Uterus (tissue), 2 donors: ENCODE results near the gene BTBD6.

Experiments
- POLR2A ChIP-seq, 2 donors: fragments of 450-650 bp; IDR thresholded peaks; one replicate each; pipeline ENCODE4 v1.6.1; 2016; ENCODE audit warnings: antibody characterized with exemption in 2 of 2, mild to moderate bottlenecking in 1 of 2, moderate library complexity in 1 of 2
- TF ChIP-seq, protein P1 (sequence below), 4 experiments: fragments of 200-600 bp in 2 of 4; fragments of 450-650 bp in 2 of 4; sonication (generic) in 2 of 4; IDR thresholded peaks; one replicate each; pipeline ENCODE4 v1.5.1; 2016 to 2019; ENCODE audit warnings: antibody characterized with exemption in 4 of 4, mild to moderate bottlenecking in 2 of 4, moderate library complexity in 1 of 4

DNA sequence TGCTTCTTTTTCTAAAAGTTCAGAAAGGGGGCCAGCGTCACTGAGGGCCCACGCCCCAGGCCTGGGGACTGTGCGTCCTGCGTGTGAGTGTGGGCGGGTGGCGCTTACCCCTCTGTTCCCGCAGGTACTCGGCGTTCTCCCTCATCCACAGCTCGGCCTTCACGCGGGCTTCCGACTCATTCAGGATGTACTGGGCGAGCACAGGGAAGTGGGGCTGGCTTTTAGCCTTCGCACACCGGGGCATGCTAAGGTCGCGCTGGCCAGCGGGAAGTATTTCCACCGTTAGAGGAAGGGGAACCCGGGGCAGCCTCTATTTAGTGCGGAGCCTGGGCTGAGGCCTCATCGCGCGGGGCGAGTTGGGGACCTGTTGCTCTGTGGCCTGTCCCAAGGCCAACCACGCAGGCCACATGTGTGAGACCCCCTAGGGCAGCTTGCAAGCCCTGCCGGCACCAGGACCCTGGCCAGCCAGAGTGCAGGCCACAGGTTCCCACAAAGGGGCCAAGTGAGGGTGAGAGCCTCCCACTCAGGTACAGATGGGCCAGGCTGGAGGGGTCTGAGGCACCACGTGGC lies 29.2 kb upstream of the BTBD6 start:
- TF ChIP-seq, protein P1, sequence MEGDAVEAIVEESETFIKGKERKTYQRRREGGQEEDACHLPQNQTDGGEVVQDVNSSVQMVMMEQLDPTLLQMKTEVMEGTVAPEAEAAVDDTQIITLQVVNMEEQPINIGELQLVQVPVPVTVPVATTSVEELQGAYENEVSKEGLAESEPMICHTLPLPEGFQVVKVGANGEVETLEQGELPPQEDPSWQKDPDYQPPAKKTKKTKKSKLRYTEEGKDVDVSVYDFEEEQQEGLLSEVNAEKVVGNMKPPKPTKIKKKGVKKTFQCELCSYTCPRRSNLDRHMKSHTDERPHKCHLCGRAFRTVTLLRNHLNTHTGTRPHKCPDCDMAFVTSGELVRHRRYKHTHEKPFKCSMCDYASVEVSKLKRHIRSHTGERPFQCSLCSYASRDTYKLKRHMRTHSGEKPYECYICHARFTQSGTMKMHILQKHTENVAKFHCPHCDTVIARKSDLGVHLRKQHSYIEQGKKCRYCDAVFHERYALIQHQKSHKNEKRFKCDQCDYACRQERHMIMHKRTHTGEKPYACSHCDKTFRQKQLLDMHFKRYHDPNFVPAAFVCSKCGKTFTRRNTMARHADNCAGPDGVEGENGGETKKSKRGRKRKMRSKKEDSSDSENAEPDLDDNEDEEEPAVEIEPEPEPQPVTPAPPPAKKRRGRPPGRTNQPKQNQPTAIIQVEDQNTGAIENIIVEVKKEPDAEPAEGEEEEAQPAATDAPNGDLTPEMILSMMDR (IDR thresholded peaks at IDR 0.05), result no peak
- no peak for TF ChIP-seq POLR2A (IDR thresholded peaks at IDR 0.05)
